ENCODE data around the gene HGFAC.

DNA sequence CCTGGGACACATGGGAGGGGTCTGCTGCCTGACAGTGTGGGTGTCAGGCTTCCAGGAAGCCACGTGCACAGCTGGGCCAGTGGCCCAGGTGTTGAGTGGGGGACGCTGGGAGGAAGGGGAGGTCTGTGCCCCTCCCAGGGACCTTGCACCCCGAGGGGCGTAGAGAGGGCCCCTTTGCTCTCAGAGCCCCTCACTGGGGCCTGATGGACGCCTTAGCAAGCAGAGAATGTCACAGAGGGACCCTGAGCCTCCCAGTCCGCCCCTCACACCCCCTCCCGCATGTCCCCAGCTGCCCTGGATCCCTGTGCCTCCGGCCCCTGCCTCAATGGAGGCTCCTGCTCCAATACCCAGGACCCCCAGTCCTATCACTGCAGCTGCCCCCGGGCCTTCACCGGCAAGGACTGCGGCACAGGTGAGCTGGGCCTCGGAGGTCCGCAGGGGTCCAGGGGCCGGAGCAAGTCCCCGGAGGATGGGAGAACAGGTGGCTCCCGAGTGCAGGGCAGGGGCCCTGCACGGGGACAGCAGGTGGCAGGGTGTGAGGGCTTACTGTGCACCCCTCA is 2.1 kb downstream of the HGFAC start:
- TF ChIP-seq, protein P1, sequence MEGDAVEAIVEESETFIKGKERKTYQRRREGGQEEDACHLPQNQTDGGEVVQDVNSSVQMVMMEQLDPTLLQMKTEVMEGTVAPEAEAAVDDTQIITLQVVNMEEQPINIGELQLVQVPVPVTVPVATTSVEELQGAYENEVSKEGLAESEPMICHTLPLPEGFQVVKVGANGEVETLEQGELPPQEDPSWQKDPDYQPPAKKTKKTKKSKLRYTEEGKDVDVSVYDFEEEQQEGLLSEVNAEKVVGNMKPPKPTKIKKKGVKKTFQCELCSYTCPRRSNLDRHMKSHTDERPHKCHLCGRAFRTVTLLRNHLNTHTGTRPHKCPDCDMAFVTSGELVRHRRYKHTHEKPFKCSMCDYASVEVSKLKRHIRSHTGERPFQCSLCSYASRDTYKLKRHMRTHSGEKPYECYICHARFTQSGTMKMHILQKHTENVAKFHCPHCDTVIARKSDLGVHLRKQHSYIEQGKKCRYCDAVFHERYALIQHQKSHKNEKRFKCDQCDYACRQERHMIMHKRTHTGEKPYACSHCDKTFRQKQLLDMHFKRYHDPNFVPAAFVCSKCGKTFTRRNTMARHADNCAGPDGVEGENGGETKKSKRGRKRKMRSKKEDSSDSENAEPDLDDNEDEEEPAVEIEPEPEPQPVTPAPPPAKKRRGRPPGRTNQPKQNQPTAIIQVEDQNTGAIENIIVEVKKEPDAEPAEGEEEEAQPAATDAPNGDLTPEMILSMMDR (IDR thresholded peaks at IDR 0.05; ENCODE audit: low read depth, low read length): no peak
- no peak for TF ChIP-seq EZH2phosphoT487 (IDR thresholded peaks at IDR 0.05; ENCODE audit: low read depth)
